Gastrocnemius medialis (tissue), 4 donors: ENCODE results near the gene C19orf73. TPM values are rescaled to one million over a fixed set of nuclear protein-coding genes. Genes with fewer than 3 reads are reported as not detected.

ENCODE experiments used
- ATAC-seq, 2 donors: fragments of 150-250 bp; one replicate each; pipeline ENCODE4 v1.9.1; 2016
- DNase-seq, 2 donors: peaks; one replicate each; pipeline ENCODE4 v3.0.0-alpha.2; 2019
- H3K27ac ChIP-seq, 4 donors: fragments of 200-600 bp; sonication (generic); 1 replicate in 1 of 4; 2 replicates in 3 of 4; pipeline ENCODE4 v1.5.1; 2016 to 2018; ENCODE audit warnings: mild to moderate bottlenecking in 2 of 4, moderate library complexity in 1 of 4
- H3K27me3 ChIP-seq, 3 donors: fragments of 200-600 bp; sonication (generic) in 2 of 3; 1 replicate in 1 of 3; 2 replicates in 2 of 3; pipeline versions ENCODE4 v1.5.1 to v1.6.0; 2016 to 2019; ENCODE audit warnings: mild to moderate bottlenecking in 1 of 3, moderate library complexity in 1 of 3
- H3K36me3 ChIP-seq, 2 donors: fragments of 200-600 bp; sonication (generic) in 1 of 2; one replicate each; pipeline ENCODE4 v1.5.1; 2017 to 2018
- H3K4me1 ChIP-seq, 2 donors: fragments of 200-600 bp; sonication (generic) in 1 of 2; one replicate each; pipeline ENCODE4 v1.5.1; 2016 to 2017; ENCODE audit warnings: mild to moderate bottlenecking in 2 of 2
- H3K4me3 ChIP-seq, 4 donors: fragments of 200-600 bp; sonication (generic) in 3 of 4; 1 replicate in 1 of 4; 2 replicates in 3 of 4; pipeline ENCODE4 v1.5.1; 2016 to 2019; ENCODE audit warnings: mild to moderate bottlenecking in 2 of 4
- H3K9me3 ChIP-seq, 3 donors: fragments of 200-600 bp; sonication (generic) in 2 of 3; 1 replicate in 1 of 3; 2 replicates in 2 of 3; pipeline ENCODE4 v1.5.1; 2016 to 2019
- CTCF ChIP-seq, 5 experiments: fragments of 450-650 bp in 3 of 5; fragments of 200-600 bp in 2 of 5; sonication (generic) in 2 of 5; IDR thresholded peaks in 4 of 5; conservative IDR thresholded peaks in 1 of 5; 1 replicate in 4 of 5; 2 replicates in 1 of 5; pipeline ENCODE4 v1.5.1; 2016 to 2019; ENCODE audit warnings: antibody characterized with exemption in 5 of 5, mild to moderate bottlenecking in 3 of 5, moderate library complexity in 3 of 5
- POLR2A ChIP-seq, 2 donors: fragments of 450-650 bp; IDR thresholded peaks; one replicate each; pipeline ENCODE4 v1.6.1; 2017; ENCODE audit warnings: antibody characterized with exemption in 2 of 2, mild to moderate bottlenecking in 2 of 2, moderate library complexity in 2 of 2
- in situ Hi-C, 4 donors: fragments of 200-750 bp; cut with MboI; loops; one replicate each; pipeline versions ENCODE4 v1.15.0 to v1.8.0; 2017; ENCODE audit warnings: low sequenced_read_pairs in 4 of 4
- intact Hi-C: fragments of 100-400 bp; cut with DNase I; formaldehyde crosslinking; loops from one replicate; pipeline ENCODE4 v1.15.1; 2023; ENCODE audit warnings: low total_unique reads
- total RNA-seq, 4 donors: library from RNA; depleted of rRNA; stranded (reverse); fragments of >200 nt; gene quantifications; one replicate each; pipeline versions ENCODE4 v1.1.0 to v1.2.3, GENCODE V29; 2016

The C19orf73 gene
- total RNA-seq, 4 donors from 2014 or later = 1.3 to 11.7 (median 3.5) TPM

DNA sequence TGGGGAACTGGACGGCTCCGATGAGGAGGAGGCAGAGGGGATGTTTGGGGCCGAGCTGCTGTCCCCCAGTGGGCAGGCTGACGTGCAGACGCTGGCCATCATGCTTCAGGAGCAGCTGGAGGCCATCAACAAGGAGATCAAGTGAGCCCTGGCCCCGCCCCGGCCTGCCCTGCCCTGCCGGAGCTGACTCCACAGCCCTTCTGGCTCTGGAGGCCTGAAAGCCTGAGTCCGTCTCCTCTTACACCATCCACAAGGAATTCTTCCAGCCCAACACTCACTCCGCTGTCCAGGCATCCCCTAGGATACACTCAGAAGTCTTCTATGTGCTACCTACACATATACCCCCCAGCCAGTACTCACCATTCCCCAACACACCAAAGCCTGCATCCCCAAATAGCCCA is 17.8 kb upstream of the C19orf73 start:
- Histone ChIP-seq H3K4me1 (peaks cover 8 to 25% of the 10 kb centered on the region in 2 donors), H3K36me3 (no peaks in the 10 kb centered on the region), H3K4me3 (peak overlapping the region in 1 of 4 donors; percentile 1), H3K9me3 (no peaks in the 10 kb centered on the region), H3K27ac (peak overlapping the region in 1 of 4 donors; percentile 31), H3K27me3 (peaks cover 0 to 12% (median 12%) of the 10 kb centered on the region in 3 donors)
- TF ChIP-seq CTCF (IDR thresholded peaks at IDR 0.05 in 4 of 5, conservative IDR thresholded peaks at IDR 0.05 in 1 of 5) (no peak), POLR2A (IDR thresholded peaks at IDR 0.05) (no peak)
- in situ Hi-C loops (no loop called here), intact Hi-C loops (no loop called here)
- ATAC-seq (peak; percentile 39 to 40), DNase-seq (no peak)

DNA sequence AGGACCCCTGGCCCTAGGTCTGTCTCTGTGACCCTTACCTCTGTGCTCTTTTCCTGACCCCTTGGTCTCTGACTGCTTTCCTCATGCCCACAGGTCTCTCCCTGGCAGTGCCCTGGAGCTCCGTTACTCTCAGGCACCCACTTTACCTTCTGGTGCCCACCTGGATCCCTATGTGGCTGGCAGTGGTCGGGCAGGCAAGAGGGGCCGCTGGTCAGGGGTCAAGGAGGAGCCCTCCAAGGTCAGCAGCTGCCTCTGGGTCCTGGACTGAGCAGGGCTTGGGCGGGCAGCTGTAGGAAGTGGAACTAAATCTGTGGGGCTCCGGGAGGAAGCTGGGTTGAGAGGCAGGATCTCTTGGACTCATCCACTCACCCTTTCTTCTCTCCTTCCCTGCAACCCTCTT is 16.7 kb upstream of the C19orf73 start:
- Histone ChIP-seq H3K9me3 (no peaks in the 10 kb centered on the region), H3K27me3 (peaks cover 0 to 12% (median 12%) of the 10 kb centered on the region in 3 donors), H3K4me3 (no peak overlapping the region), H3K27ac (no peak overlapping the region), H3K4me1 (peaks cover 8 to 25% of the 10 kb centered on the region in 2 donors), H3K36me3 (no peaks in the 10 kb centered on the region)
- intact Hi-C loops = no loop called here
- no peak for TF ChIP-seq POLR2A (IDR thresholded peaks at IDR 0.05)
- TF ChIP-seq CTCF (IDR thresholded peaks at IDR 0.05 in 4 of 5, conservative IDR thresholded peaks at IDR 0.05 in 1 of 5) = no peak
- ATAC-seq (no peak), DNase-seq (no peak)
- in situ Hi-C loops = no loop called here

GRCh38 chr19:49133621-49134454 is 14.9 kb upstream of the C19orf73 start:
- Histone ChIP-seq H3K9me3 (no peaks in the 10 kb centered on the region), H3K4me3 (peak overlapping the region; percentile 21 to 42 (median 34)), H3K27ac (peak overlapping the region in 1 of 4 donors; percentile 24), H3K4me1 (peaks cover 9 to 30% of the 10 kb centered on the region in 2 donors), H3K27me3 (peaks cover 0 to 12% (median 12%) of the 10 kb centered on the region in 3 donors), H3K36me3 (no peaks in the 10 kb centered on the region)
- ATAC-seq (peak; percentile 57 to 59), DNase-seq (peak in 1 of 2 donors; percentile 65)
- intact Hi-C loops = no loop called here
- TF ChIP-seq CTCF (IDR thresholded peaks at IDR 0.05 in 4 of 5, conservative IDR thresholded peaks at IDR 0.05 in 1 of 5) (no peak), POLR2A (IDR thresholded peaks at IDR 0.05) (no peak)
- in situ Hi-C loops = no loop called here

- Histone ChIP-seq H3K27ac (peak overlapping the region in 1 of 4 donors; percentile 24), H3K4me3 (peak overlapping the region; percentile 21 to 42 (median 34)), H3K9me3 (no peaks in the 10 kb centered on the region), H3K36me3 (no peaks in the 10 kb centered on the region), H3K4me1 (peaks cover 15 to 36% of the 10 kb centered on the region in 2 donors), H3K27me3 (peaks cover 0 to 12% (median 12%) of the 10 kb centered on the region in 3 donors)
- TF ChIP-seq CTCF (IDR thresholded peaks at IDR 0.05 in 4 of 5, conservative IDR thresholded peaks at IDR 0.05 in 1 of 5) = no peak
- TF ChIP-seq POLR2A (IDR thresholded peaks at IDR 0.05) = no peak
- no peak for DNase-seq
- ATAC-seq = peak in 1 of 2 donors; percentile 7
- in situ Hi-C loops (no loop called here), intact Hi-C loops (no loop called here)
Measured at GRCh38 chr19:49132974-49133609, 14.1 kb upstream of the C19orf73 start.
